Fibroblast of pulmonary artery (primary cell): Measurements from ENCODE around the gene LRWD1.
"Not testable (repeated sequence)": the region's sequence is repeated elsewhere in the genome, so short reads cannot be mapped to it uniquely, and the experiment has no call there.

Source experiments
- DNase-seq: peaks from one replicate; pipeline ENCODE4 v3.0.0-alpha.2; 2010; ENCODE audit warnings: low read depth
- H3K4me3 ChIP-seq: replicated peaks from 2 replicates; pipeline ENCODE4 v1.5.1; 2011; ENCODE audit warnings: low read depth, mild to moderate bottlenecking, control low read depth, low read length, moderate library complexity
- CTCF ChIP-seq: IDR thresholded peaks from 2 replicates; pipeline ENCODE4 v1.5.1; 2011; ENCODE audit warnings: mild to moderate bottlenecking, control low read depth, low read length, inconsistent platforms; ENCODE audit errors: missing control alignments

LRWD1 gene

GRCh38 chr7:102452451-102452850 lies 12.3 kb upstream of the LRWD1 start:
- TF ChIP-seq CTCF = no peak
- H3K4me3 ChIP-seq = no peak overlapping the region
- DNase-seq = no peak

- H3K4me3 ChIP-seq = no peak overlapping the region
- DNase-seq = no peak
- no peak for TF ChIP-seq CTCF
Measured at GRCh38 chr7:102453319-102453718, 11.5 kb upstream of the LRWD1 start.

- H3K4me3 ChIP-seq = no peak overlapping the region
- no peak for DNase-seq
- TF ChIP-seq CTCF = no peak
Measured at GRCh38 chr7:102454468-102454867, 10.3 kb upstream of the LRWD1 start.

GRCh38 chr7:102454932-102455331 lies 9.9 kb upstream of the LRWD1 start:
- H3K4me3 ChIP-seq, DNase-seq: not testable (repeated sequence)

- no peak for TF ChIP-seq CTCF
- DNase-seq = no peak
- no peak overlapping the region for H3K4me3 ChIP-seq
Measured at GRCh38 chr7:102455596-102455995, 9.2 kb upstream of the LRWD1 start.

GRCh38 chr7:102456327-102456726 lies 8.5 kb upstream of the LRWD1 start:
- TF ChIP-seq CTCF = no peak
- no peak overlapping the region for H3K4me3 ChIP-seq
- no peak for DNase-seq

- no peak for DNase-seq
- TF ChIP-seq CTCF = no peak
- H3K4me3 ChIP-seq = no peak overlapping the region
Measured at GRCh38 chr7:102457352-102457924, 7.3 kb upstream of the LRWD1 start.
